ENCODE data around the gene GPI.
A peak's percentile ranks its signal among the peaks of the same experiment; 100 is the strongest.
"Not testable (repeated sequence)": the region's sequence is repeated elsewhere in the genome, so short reads cannot be mapped to it uniquely, and the experiment has no call there.

GPI gene

DNA sequence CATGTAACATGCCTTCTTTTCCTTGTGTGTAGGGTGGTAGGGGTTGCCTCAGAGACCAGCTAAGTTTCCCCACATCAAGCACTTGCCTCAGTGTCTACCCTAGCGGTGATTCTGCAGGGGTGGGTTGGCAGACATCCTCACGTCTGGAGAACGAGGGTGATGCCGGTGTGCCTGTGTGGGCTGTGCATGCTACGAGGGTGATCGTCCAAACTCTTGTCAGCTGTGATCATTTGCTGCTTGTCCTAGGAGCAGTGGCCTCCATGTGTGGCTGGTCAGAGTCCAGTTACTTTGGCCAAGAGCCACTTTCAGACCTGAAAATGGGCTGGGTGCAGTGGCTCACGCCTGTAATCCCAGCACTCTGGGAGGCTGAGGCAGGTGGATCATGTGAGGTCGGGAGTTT, 5.1 kb downstream of the GPI start:
- no peak for DNase-seq

DNA sequence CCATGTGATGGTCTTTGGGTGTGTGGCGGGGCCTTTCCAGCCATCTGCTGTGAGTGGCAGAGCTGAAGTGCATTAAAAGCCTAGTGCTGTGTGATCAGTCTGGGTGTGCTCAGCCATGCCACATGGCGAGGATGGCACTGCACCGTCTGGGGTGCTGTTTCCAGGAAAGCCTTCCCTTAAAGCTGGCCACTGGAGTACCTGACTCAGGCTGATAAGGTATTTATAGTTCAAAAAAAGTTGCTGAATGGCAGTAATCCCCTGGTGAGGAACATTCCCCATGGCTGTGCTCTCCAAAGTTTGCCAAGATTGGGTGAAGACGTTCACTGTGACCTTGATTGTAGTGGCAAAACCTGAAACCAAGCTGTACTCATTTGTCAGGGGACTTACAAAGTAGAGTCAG, 6.0 kb downstream of the GPI start:
- no peak for DNase-seq

DNA sequence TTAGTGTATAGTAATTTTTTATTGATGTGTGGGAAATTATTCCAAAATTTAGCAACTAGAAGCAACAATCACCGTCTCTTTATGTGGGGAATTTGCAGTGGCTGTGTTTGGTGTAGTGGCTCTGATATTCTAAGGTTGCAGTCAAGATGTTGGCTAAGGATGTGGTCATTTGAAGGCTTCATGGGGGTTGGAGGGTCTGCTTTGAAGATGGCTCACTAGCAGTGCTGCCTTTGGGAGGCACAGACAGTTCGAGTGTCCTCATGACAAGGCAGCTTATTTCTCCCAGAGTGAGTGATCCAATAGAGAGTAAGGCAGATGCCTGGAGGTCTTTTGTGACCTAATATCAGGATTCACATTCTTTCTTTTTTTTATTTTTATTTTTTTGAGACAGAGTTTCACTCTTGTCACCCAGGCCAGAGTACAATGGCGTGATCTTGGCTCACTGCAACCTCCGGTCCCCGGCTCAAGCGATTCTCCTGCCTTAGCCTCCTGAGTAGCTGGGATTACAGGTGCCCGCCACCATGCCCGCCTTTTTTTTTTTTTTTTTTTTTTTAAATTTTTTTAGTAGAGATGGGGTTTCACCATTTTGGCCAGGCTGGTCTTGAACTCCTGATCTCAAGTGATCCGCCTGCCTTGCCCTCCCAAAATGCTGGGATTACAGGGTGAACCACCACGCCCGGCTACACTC, 8.7 kb downstream of the GPI start:
- no peak for DNase-seq

DNA sequence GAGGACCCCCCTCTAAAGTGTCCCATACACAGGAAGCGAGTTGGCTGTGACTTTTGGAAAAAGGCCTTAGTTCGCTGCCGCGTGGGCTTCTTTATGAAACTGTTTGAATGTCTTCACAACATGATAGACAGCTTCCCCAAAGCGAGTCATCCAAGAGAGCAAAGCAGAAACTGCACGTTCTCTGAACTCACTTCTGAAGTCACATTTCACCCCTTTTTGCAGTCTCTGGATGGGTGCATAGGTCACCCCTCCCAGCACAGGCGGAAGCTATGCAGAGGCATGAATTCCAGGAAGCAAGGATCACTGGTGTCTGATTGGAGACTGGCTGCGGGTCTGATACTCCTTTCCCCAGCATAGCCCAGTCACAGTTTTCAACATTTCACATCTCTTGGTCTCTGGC, 10.6 kb downstream of the GPI start:
- no peak for DNase-seq

DNA sequence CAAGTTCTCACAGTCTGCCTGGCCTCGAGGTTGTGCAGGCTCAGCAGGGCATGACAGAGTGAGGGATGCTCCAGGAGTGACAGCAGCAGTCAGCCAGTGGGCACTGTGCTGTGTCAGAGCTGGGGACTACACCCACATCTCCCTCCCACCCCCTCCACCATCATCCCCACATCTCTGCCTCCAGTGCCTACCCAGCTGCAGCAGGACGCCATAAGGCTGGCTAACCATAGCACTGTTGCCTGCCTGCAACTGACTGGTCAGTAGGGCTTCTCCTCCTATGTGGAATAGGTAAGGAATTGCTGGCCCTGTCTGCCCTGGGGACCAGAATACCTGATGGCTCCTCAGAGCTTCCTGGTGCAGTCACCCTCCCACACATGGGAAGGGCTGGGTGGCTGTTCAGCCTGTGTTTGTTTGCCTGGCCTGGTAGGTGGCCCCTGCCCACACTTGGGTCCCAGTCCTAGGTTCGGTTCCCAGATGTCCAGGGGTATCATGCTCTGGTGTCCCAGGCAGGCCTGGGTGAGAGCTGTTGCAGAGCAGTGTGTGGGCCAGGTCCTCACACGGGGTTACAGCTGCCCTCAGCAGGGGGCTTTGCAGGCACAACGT, 15.7 kb downstream of the GPI start:
- no peak for DNase-seq

DNA sequence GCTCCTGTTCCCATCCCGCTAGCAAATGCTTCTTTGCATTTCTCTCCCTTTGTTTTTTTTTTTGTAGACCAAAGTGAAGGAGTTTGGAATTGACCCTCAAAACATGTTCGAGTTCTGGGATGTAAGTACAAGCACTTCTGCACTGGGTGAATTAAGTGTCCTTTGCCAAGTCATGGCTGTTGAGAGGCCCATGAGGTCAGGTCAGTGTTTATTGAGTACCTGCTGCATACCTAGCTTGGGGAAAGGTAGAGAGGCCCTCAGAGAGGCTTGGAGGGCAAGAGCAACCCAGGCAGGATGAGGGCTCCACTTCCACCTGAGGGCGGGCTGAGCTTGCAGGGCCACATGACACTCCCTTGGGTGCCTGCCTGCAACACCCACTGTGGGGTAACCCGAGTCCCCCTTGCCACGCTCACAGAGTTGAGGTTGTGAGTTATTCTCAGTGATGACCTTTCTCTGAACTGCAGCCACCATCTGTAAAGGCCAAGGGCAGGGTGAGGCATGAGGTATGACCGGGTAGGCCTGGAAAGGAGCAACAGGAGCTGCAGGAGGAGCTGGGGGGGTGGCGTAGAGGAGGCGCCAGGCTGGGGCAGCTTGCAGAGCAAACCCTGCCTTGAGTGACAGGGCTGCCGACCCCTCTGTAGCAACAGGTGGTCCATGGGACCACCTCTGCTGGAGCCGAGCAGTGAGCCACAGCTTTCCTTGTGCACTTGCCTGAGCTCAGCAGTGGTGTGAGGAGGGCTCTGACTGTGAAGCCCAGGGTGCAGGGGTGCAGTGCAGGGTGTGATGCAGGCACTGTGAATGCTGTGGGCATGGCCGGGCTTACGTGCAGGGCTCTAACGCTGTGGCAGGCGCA, 16.6 kb downstream of the GPI start:
- DNase-seq, result no peak

DNA sequence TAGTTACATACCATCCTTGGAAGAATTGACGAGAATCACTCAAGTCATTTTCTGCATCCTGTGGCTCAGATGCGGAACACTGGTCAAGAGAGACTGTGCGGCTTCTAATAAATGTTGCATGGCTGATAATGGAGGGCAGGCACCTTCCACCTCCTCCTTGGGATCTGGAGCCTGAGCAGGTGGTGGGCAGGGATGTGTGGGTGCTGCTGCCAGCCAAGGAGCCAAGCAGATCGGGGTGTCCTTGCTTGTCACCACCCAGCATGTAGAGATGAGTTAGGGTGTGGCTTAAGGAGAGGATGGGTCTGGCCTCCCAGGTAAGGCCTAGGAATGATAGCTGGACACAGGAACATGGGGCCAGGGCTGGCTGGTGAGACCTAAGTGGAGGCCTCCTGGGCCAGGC, 17.5 kb downstream of the GPI start:
- DNase-seq, result no peak

DNA sequence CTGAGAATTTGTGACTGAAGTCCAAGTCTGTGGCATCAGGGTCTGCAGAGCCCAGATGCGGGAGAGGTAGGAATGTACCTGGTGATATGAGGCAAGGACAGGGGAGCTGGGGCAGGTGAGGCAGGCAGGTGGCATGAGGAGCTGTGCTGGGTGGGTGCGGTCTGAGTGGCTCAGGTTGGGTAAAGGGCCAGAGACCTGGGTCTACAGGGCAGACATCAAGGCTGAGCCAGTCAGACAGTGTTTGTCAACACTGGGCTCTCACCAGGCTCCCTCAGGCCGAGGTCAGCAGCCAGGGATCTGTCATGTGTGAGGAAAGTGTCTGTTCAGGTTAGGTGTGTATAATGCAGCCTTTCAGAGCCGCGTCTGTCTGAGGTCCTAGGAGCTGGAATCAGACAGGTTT, 18.6 kb downstream of the GPI start:
- DNase-seq, result no peak

DNA sequence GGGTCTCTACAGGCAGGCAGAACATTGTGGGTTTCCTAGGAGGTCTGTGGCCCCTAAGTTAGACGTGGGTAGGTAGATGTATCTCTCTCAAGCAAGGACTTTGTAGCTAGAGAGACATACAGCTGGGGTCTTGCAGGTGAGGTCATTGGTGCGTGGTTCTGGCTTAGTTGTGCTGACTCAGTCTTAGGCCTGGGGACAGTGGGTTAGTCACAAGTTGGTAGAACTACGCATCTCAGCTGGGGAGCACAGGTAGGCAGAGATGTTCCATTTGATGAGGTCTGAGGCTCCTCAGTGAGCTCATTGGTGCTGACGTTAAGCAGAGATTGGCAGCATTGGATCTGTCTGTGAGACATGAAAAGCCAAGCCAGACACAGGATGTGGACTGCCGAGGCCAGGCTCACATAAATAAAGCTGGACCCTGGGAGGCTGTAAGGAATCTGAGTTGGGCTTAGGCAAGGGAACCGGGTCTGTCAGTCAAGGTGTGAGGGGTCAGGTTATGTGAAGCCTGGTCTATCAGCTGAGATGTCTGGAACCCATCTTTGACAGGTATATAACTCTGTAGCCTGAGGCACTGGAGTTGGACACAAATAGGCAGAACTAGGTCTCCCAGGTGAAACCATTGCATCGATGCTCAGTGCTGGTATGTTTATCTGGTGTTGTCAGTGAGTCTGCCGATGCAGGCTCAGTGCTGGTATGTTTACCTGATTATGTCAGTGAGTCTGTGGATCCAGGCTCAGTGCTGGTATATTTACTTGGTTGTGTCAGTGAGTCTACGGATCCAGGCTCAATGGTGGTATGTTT, 21.8 kb downstream of the GPI start:
- no peak for DNase-seq

DNA sequence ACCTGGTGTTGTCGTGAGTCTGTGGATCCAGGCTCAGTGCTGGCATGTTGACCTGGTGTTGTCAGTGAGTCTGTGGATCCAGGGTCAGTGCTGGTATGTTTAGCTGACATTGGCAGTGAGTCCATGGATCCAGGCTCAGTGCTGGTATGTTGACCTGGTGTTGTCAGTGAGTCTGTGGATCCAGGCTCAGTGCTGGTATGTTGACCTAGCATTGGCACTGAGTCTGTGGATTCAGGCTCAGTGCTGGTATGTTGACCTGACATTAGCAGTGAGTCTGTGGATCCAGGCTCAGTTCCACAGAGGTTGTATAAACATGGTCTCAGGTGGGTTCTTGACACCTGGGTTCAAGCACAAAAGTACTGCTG, 22.4 kb downstream of the GPI start:
- no peak for DNase-seq

DNA sequence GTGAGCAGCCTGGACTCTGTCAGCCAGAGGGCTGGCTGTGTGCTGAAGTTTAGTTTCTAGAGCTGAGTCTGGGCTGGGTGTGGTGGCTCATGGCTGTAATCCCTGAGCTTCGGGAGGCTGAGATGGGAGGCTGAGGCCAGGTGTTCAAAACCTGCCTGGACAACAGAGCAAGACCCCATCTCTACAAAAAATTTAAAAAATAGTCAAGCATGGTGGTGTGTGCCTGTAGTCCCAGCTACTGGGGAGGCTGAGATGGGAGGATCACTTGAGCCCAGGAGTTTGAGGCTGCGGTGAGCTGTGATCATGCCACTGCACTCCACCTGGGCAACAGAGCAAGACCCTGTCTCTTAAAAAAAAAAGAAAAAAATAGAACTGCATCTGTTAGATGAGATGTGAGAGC, 23.7 kb downstream of the GPI start:
- not testable (repeated sequence) for DNase-seq

DNA sequence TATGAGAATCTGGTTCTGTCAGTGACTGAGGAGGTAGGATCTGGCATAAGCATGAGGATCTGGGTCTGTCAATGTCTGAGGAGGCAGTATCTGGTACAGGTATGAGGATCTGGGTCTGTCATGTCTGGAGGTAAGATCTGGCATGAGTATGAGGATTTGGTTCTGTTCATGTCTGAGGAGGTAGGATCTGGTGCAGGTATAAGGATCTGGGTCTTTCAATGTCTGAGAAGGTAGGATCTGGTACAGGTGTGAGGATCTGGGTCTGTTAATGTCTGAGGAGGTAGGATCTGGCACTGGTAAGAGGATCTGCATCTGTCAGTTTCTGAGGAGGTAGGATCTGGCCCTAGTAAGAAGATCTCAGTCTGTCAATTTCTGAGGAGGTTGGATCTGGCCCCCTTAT, 26.8 kb downstream of the GPI start:
- DNase-seq, result no peak

DNA sequence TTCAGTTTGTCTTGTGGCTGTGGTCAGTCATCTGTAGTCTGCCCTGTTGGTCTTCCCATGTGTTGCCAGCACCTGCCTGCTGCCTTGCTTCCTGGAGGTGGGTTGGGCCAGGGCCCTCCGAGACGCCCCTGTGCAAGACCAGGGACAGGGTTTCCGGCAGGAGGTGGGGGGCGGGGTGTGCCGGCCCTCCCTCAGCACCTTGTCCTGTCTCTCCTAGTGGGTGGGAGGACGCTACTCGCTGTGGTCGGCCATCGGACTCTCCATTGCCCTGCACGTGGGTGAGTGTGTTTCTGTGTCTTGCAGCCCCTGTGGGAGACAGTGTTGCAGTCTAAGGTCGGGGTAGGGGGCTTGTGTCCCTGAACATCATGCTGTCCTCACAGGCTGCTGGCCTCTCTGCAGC, 28.0 kb downstream of the GPI start:
- no peak for DNase-seq

DNA sequence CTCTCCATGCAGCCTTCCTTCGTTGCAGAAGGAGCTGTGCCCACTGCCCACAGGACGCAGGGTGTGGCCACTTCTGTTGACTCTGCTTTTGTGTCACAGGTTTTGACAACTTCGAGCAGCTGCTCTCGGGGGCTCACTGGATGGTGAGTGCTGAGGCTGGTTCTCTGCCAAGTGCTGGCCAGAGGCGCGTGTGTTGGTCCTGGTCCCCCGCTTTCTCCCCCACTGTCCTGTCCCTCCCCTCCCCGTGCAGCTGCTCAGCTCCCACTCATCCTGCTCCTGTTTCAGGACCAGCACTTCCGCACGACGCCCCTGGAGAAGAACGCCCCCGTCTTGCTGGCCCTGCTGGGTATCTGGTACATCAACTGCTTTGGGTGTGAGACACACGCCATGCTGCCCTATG, 28.6 kb downstream of the GPI start:
- no peak for DNase-seq

DNA sequence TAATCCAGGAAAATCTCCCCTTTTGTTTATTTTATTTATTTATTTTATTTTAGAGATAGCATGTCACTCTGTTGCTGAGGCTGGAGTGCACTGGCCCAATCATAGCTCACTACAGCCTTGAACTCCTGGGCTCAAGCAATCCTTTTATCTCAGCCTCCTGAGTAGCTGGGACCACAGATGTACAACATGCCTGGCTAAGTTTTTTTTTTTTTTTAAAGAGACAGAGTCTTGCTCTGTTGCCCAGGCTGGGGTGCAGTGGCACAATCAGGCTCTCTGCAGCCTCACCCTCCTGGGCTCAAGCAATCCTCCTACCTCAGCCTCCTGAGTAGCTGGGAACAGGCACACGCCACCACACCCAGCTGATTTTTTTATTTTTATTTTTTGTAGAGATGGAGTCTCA, 32.9 kb downstream of the GPI start:
- no peak for DNase-seq

DNA sequence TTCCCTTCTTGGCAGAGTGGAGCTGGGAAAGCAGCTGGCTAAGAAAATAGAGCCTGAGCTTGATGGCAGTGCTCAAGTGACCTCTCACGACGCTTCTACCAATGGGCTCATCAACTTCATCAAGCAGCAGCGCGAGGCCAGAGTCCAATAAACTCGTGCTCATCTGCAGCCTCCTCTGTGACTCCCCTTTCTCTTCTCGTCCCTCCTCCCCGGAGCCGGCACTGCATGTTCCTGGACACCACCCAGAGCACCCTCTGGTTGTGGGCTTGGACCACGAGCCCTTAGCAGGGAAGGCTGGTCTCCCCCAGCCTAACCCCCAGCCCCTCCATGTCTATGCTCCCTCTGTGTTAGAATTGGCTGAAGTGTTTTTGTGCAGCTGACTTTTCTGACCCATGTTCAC, 34.9 kb downstream of the GPI start:
- DNase-seq, result no peak

DNA sequence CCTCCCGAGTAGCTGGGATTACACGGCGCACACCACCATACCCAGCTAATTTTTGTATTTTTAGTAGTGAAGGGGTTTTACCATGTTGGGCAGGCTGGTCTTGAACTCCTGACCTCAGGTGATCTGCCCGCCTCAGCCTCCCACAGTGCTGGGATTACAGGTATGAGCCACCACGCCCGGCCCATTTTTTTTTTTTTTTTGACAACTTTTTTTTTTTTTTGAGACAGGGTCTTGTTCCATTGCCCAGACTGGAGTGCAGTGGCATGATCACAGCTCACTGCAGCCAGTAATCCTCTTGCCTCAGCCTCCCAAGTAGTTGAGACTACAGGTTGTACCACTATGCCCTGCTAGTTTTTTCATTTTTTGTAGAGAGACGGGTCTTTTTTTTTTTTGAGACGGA, 35.8 kb downstream of the GPI start:
- not testable (repeated sequence) for DNase-seq

DNA sequence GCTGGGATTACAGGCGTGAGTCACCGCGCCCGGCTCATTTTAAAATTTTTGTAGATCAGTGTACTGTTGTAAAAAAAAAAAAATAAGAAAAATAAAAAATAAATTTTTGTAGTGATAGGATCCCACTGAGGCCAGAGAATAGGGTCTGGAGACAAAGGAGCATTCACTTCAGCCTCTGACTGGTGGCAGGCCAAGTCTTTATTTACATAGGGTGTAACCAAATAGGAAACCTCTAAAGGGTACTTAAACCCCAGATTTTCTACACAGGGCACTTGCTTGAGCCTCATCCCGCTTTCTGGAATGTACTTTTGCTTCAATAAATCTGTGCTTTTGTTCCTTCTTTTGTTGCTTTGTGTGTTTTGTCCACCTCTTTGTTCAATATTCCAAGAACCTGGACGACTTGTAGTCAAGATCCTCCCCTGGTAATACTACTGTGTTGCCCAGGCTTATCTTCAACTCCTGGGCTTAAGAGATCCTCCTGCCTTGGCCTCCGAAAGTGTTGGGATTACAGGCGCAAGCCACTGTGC, 37.1 kb downstream of the GPI start:
- peak in 1 of 2 experiments; percentile 20 for DNase-seq

DNA sequence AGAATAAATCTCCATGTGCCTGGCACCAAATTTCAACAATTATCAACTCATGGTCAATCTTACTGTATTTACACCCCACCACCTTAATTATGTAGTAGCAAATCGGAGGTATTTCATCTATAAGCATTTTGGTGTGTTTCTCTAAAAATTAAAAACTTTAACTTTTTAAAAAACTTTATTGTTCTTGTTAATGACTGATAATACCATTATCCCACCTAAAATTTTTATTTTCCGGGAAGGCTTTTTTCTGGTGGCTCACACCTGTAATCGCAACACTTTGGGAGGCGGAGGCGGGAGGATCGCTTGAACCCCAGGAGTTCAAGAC, 38.8 kb downstream of the GPI start:
- no peak for DNase-seq

DNA sequence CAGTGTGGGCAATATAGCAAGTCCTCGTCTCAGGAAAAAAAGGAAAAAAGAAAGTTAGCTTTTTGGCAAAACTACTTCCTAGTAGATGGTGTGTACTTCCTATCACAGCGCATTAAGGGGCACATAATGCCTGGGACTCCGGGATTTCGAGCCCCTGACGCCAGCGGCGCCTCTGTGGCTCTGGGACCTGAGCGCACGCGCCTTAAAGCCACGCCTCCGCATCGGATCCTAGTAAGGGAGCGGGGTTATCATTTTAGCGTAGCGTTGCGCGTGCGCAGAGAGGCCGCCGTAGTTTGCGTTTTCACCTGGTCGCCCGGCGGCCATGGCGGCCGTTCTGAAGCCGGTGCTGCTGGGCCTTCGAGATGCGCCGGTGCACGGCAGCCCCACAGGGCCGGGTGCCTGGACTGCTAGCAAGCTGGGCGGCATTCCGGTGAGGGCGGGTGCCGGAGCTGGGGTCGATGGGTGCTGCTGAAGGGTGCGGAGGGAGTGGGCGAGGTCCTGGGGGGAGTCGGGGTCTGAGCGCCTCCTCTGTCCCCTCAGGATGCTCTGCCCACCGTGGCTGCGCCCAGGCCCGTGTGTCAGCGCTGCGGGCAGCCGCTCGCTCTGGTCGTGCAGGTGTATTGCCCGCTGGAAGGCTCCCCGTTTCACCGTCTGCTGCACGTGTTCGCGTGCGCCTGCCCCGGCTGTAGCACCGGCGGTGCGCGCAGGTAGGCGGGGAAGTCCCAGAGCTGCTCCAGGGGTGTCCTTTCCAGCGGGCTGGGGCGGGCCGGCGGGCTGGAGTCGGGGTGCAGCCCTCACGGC, 39.3 kb downstream of the GPI start, which contains the start of gene PDCD2L:
Gene PDCD2L, plus strand, starts transcription at position 291 of the 801 bp plus-strand sequence. Its CDS starts 32 bp downstream, at position 323.
- DNase-seq, result peak; percentile 90 to 99

DNA sequence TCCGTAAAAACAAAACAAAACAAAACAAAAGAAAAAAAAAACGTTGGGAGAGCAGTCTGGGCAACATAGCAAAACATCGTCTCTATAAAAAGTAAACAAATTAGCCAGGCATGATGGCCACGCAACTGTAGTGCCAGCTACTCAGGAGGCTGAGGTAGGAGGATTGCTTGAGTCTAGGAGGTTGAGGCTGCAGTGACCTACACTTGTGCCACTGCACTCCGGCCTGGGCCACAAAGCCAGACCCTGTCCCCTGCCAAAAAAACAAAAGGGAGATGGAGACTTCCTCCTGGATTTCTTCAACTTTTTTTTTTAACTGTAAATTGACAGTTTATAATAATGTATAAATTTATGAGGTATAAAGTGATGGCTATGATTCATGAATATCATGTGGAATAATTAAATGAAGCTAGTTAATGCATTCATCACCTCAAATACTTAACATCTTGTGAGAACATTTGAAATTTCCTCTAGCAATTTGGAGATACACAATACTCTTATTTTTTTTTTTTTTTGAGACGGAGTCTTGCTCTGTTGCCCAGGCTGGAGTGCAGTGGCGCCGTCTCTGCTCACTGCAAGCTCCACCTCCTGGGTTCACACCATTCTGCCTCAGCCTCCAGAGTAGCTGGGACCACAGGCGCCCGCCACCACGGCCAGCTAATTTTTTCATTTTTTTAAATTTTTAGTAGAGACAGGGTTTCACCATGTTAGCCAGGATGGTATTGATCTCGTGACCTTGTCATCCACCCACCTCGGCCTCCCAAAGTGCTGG, 41.1 kb downstream of the GPI start:
- DNase-seq, result no peak

DNA sequence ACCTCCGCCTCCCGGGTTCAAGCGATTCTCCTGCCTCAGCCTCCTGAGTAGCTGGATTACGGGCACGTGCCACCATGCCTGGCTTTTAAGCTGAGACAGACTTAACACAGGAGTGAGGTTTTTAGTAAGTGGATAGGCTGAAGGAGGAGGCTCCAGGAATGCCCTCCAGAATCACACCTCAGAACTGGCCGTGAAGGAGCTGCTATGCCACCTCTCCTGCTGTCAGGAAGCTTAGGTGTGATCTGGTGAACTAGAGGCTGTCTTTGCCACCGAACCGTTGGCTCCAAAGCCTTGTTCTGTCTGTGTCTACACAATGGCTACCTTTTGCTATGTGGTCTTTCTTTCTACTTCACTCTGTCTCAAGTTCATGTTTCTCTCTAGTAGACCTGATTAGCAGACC, 43.4 kb downstream of the GPI start:
- no peak for DNase-seq
